DND-41 (cell line): ENCODE data around the gene FBXO46.

Source experiments
- EZH2 ChIP-seq: IDR thresholded peaks from 3 replicates; pipeline ENCODE4 v1.6.1; 2012; ENCODE audit warnings: borderline replicate concordance, low read depth, mild to moderate bottlenecking, moderate library complexity, low read length, inconsistent platforms; ENCODE audit not compliant: severe bottlenecking
- TF ChIP-seq, protein P1 (sequence below): IDR thresholded peaks from 2 replicates; pipeline ENCODE4 v1.5.1; 2012; ENCODE audit warnings: borderline replicate concordance, low read length, moderate library complexity, mild to moderate bottlenecking; ENCODE audit not compliant: poor library complexity, severe bottlenecking; ENCODE audit errors: extremely low read depth

GRCh38 chr19:45664575-45664974 lies 66.1 kb downstream of the FBXO46 start:
- TF ChIP-seq, protein P1, sequence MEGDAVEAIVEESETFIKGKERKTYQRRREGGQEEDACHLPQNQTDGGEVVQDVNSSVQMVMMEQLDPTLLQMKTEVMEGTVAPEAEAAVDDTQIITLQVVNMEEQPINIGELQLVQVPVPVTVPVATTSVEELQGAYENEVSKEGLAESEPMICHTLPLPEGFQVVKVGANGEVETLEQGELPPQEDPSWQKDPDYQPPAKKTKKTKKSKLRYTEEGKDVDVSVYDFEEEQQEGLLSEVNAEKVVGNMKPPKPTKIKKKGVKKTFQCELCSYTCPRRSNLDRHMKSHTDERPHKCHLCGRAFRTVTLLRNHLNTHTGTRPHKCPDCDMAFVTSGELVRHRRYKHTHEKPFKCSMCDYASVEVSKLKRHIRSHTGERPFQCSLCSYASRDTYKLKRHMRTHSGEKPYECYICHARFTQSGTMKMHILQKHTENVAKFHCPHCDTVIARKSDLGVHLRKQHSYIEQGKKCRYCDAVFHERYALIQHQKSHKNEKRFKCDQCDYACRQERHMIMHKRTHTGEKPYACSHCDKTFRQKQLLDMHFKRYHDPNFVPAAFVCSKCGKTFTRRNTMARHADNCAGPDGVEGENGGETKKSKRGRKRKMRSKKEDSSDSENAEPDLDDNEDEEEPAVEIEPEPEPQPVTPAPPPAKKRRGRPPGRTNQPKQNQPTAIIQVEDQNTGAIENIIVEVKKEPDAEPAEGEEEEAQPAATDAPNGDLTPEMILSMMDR = no peak
- TF ChIP-seq EZH2 = no peak
